GM12874 (cell line): ENCODE results near the gene MYBPC1.

Source experiments
- CTCF ChIP-seq: IDR thresholded peaks from 2 replicates; pipeline ENCODE4 v1.5.1; 2011; ENCODE audit warnings: low read depth, mild to moderate bottlenecking, control low read depth, low read length, moderate library complexity; ENCODE audit not compliant: insufficient read depth

MYBPC1 gene

GRCh38 chr12:101590383-101590782, 4.4 kb upstream of the MYBPC1 start:
- TF ChIP-seq CTCF, result no peak

GRCh38 chr12:101591781-101592180, 3.0 kb upstream of the MYBPC1 start:
- no peak for TF ChIP-seq CTCF

GRCh38 chr12:101592448-101592847, 2.3 kb upstream of the MYBPC1 start:
- TF ChIP-seq CTCF, result no peak

- no peak for TF ChIP-seq CTCF
Measured at GRCh38 chr12:101592921-101593320, 1.9 kb upstream of the MYBPC1 start.

- no peak for TF ChIP-seq CTCF
Measured at GRCh38 chr12:101596172-101596571, 1.4 kb downstream of the MYBPC1 start.

GRCh38 chr12:101597164-101597563, 2.4 kb downstream of the MYBPC1 start:
- TF ChIP-seq CTCF, result no peak

- no peak for TF ChIP-seq CTCF
Measured at GRCh38 chr12:101598483-101598882, 3.7 kb downstream of the MYBPC1 start.

- no peak for TF ChIP-seq CTCF
Measured at GRCh38 chr12:101599311-101599710, 4.5 kb downstream of the MYBPC1 start.
